Urothelium cell line (cell line): ENCODE measurements around the gene VSIG10L2.

ENCODE experiments used
- DNase-seq: peaks from one replicate; pipeline ENCODE4 v3.0.0; 2011; ENCODE audit warnings: low spot score, mixed read lengths
- FAIRE-seq: peaks from 2 replicates; lab custom pipeline; 2011; peaks lifted over from hg19 to GRCh38; lab: Jason Lieb, UNC

Gene VSIG10L2

GRCh38 chr11:125926682-125927081, 19.2 kb upstream of the VSIG10L2 start:
- FAIRE-seq = no peak
- DNase-seq = no peak

GRCh38 chr11:125929445-125930075, 16.3 kb upstream of the VSIG10L2 start:
- FAIRE-seq (no peak), DNase-seq (no peak)

GRCh38 chr11:125930076-125930450, 15.8 kb upstream of the VSIG10L2 start:
- FAIRE-seq (no peak), DNase-seq (no peak)

GRCh38 chr11:125931116-125931515, 14.7 kb upstream of the VSIG10L2 start:
- no peak for DNase-seq
- no peak for FAIRE-seq

GRCh38 chr11:125931668-125932067, 14.2 kb upstream of the VSIG10L2 start:
- DNase-seq = no peak
- FAIRE-seq = no peak

DNA sequence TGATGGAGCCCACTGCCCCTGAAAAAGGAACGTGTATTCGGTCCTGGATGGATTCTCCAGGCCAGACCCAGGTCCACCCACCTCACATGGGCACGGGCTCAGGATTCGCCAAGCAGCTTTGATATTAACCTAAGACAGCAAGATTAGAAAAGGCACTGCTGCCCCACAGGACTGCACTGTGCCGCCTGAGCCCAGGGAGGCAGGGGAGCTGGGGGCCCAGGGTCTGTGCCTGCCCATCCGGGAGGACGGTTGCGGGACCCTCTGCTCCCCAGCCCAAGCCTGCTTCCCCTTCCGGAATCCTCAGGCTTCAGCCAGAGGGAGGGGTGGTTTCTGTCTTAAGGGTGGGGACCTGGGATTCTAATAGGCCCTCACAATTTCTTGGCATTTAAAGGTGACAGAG, 13.5 kb upstream of the VSIG10L2 start:
- DNase-seq = no peak
- no peak for FAIRE-seq

- FAIRE-seq (no peak), DNase-seq (no peak)
Measured at GRCh38 chr11:125933030-125933813, 12.6 kb upstream of the VSIG10L2 start.

GRCh38 chr11:125934473-125934872, 11.4 kb upstream of the VSIG10L2 start:
- DNase-seq (no peak), FAIRE-seq (no peak)

DNA sequence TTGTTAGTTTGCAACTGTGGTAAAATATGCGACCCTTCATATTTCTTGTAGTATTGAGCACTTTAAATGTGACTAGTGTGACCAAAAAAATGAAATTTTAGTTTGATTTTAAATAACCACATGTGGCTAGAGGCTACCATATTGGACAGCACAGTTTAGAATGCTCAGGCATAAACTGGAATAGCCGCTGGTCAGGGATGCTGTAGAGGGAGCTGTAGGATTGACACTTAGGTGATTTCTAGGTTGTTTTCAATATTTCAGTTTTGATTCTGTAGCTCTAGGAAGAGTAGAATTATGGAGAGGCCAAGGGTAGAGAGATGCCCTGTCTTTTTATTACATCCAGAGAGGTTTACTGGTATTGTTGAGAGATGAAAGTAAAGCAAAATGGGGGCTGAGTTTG, 10.8 kb upstream of the VSIG10L2 start:
- DNase-seq (no peak), FAIRE-seq (no peak)

DNA sequence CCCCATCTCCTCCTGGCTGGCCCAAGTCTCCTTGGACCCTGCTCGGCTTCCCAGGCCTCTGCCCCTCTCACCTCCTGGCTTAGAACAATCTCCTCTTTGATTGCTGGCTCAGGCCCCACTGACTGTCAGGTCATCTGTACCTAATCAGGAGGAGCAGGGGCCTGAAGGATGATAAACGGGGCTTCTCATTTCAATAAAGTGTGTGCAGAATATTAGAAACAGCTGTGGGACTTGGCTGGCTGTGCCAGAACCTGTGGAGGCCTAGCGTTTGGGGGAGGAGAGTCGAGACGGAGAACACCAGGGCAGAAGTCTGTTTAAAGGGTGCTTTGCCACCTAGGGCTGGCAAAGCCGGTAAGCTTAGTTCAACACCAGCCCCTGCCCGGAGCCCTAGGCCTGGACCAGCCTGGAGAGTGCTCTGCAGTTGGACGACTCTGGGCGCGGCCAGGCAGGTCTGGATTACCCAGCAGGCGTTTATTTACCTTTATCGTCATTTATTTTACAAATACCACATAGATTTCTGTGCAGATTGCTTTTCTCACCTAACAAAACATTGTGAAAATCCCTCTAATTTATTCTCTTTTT, 10.1 kb upstream of the VSIG10L2 start:
- DNase-seq (no peak), FAIRE-seq (no peak)

DNA sequence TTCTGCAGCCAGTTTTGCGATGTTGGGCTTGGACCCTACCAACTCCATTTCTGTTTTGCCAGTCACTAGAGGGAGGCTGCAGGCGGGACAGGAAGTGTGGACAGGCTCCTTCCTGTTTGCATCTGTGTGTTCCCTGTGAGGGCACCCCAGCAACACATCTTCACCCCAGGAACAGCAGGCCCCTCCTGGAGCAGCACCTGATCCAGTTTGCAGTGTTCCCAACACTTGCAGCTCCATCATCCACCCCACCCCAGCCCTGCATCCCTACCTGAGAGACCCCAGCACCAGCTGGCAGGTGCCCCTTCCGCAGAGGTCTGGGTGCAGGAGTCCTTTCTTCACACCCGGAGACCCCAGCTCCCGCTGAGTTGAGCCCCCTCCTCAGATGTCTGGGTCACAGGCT, 7.4 kb upstream of the VSIG10L2 start:
- FAIRE-seq (no peak), DNase-seq (no peak)

GRCh38 chr11:125939081-125939521, 6.7 kb upstream of the VSIG10L2 start:
- no peak for FAIRE-seq
- no peak for DNase-seq

DNA sequence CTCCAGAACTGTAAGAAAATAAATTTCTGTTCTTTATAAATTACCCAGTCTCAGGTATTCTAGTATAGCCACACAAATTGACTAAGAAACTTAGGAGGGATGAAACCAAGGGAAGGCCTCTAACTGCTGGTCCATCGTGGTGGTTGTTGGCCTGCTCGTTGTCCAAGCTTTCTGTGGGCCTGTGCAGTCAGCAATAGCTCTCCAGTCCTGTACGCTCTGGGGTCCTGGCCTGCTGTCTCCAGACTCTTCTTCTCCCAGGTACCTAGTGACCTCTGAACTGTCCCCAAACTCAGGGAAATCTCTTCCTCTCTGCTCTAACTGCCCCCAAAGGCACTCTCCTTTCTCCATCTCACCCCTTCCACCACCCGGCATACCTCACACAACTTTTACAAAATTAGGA, 5.7 kb upstream of the VSIG10L2 start:
- FAIRE-seq (no peak), DNase-seq (no peak)

GRCh38 chr11:125941267-125941618, 4.6 kb upstream of the VSIG10L2 start:
- no peak for DNase-seq
- FAIRE-seq = no peak

- no peak for FAIRE-seq
Measured at GRCh38 chr11:125941619-125942611, 3.9 kb upstream of the VSIG10L2 start.

GRCh38 chr11:125942771-125943428, 2.9 kb upstream of the VSIG10L2 start:
- DNase-seq (no peak), FAIRE-seq (no peak)

More at GRCh38 chr11:125941619-125942611, 3.9 kb upstream of the VSIG10L2 start:
- DNase-seq = peak; percentile 54

DNA sequence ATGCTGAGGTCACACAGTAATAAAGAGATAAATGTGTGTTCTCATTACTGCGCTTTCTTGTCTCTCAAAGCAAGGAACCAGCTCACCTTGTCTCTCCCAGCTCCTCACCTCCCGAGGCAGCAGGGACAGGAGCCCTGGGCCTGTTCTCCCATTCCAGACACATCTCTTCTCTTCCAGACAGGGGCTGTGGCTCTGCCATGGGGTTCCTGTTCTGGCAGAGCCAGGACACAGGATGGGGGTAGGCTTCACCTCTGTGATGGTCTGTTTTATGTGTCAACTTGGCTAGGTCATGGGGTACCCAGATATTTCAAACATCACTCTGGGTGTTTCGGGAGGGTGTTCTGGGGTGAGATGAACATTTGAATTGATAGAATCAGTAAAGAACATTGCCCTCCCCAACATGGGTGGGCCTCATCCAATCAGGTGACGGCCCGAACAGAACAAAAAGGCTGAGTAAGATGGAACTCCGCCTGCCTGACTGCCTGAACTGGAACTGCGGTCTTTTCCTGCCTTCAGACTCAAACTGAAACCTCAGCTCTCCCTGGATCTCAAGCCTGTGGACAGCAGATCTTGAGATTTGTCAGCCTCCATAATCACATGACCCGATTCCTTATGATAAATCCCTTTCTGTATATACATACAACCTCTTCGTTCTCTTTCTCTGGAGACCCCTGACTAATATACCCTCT, 2.0 kb upstream of the VSIG10L2 start:
- DNase-seq (no peak), FAIRE-seq (no peak)

- DNase-seq (no peak), FAIRE-seq (no peak)
Measured at GRCh38 chr11:125944350-125945010, 1.4 kb upstream of the VSIG10L2 start.
